GM19025 (cell line): ENCODE data around the gene RBM38.
"Not testable (repeated sequence)": the region's sequence is repeated elsewhere in the genome, so short reads cannot be mapped to it uniquely, and the experiment has no call there.

Experiments
- ATAC-seq: cut with Tn5 transposase; IDR thresholded peaks from one replicate; pipeline ENCODE4 v1.9.1; 2021; ENCODE audit warnings: mild to moderate bottlenecking, low read depth, moderate library complexity; ENCODE audit not compliant: unreplicated experiment

Gene RBM38

GRCh38 chr20:57390604-57391438 lies at the start of gene RBM38:
Gene RBM38, plus strand, starts transcription at chr20:57391396. Its CDS starts 186 bp downstream, at chr20:57391582.
- ATAC-seq, result peak; percentile 55

GRCh38 chr20:57341663-57342062 lies 49.5 kb upstream of the RBM38 start:
- no peak for ATAC-seq

- ATAC-seq, result no peak
Measured at GRCh38 chr20:57342829-57343228, 48.4 kb upstream of the RBM38 start.

- no peak for ATAC-seq
Measured at GRCh38 chr20:57346477-57346876, 44.7 kb upstream of the RBM38 start.

- ATAC-seq, result no peak
Measured at GRCh38 chr20:57347393-57347792, 43.8 kb upstream of the RBM38 start.

GRCh38 chr20:57348200-57348921 lies 42.8 kb upstream of the RBM38 start:
- ATAC-seq, result not testable (repeated sequence)

GRCh38 chr20:57348922-57349574 lies 42.1 kb upstream of the RBM38 start:
- ATAC-seq, result not testable (repeated sequence)

- ATAC-seq, result no peak
Measured at GRCh38 chr20:57350081-57350710, 41.0 kb upstream of the RBM38 start.

GRCh38 chr20:57350726-57351041 lies 40.5 kb upstream of the RBM38 start:
- not testable (repeated sequence) for ATAC-seq

GRCh38 chr20:57351042-57351783 lies 40.0 kb upstream of the RBM38 start, which contains the start of gene RAE1:
Gene RAE1, plus strand, starts transcription at chr20:57351255. Its CDS starts 2,784 bp downstream, at chr20:57354039.
- peak; percentile 77 for ATAC-seq

GRCh38 chr20:57352305-57352704 lies 38.9 kb upstream of the RBM38 start:
- no peak for ATAC-seq

GRCh38 chr20:57353351-57353750 lies 37.8 kb upstream of the RBM38 start:
- no peak for ATAC-seq

- no peak for ATAC-seq
Measured at GRCh38 chr20:57361517-57361916, 29.7 kb upstream of the RBM38 start.

- no peak for ATAC-seq
Measured at GRCh38 chr20:57364451-57364850, 26.7 kb upstream of the RBM38 start.

- no peak for ATAC-seq
Measured at GRCh38 chr20:57369596-57369995, 21.6 kb upstream of the RBM38 start.

GRCh38 chr20:57370316-57370715 lies 20.9 kb upstream of the RBM38 start:
- no peak for ATAC-seq

GRCh38 chr20:57371363-57371762 lies 19.8 kb upstream of the RBM38 start:
- no peak for ATAC-seq

- ATAC-seq, result no peak
Measured at GRCh38 chr20:57372157-57372556, 19.0 kb upstream of the RBM38 start.

- ATAC-seq, result no peak
Measured at GRCh38 chr20:57372581-57373350, 18.4 kb upstream of the RBM38 start.
